Measurements from ENCODE around the gene CASKIN2. TPM values are rescaled to one million over a fixed set of nuclear protein-coding genes. Genes with fewer than 3 reads are reported as not detected.

CASKIN2 gene
- total RNA-seq, 1 experiment from 2014 or later = 19.2 TPM

DNA sequence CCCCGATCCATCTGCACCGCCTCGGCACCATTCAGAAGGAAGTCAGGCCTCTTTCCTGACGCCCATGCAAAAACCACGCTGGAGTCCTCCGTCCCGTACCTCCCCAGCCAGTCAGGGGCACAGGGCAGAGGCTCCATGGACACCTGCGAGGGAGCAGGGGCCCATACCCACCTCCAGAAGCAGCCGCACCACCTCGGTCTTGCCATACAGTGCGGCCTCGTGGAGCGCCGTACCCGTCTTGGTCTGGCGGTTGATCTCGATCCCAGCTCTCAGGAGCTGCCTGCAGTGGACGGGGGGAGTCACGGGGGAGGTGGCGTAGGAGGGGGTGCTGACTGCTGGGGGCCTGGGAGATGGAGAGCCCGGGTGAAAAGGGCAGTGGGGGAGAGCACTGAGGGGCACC lies 9.2 kb downstream of the CASKIN2 start:
- H3K4me1 Mint-ChIP-seq (ENCODE audit: insufficient read depth, unreplicated experiment) = peaks cover 10% of the 10 kb centered on the region
- H3K9me3 Mint-ChIP-seq (ENCODE audit: unreplicated experiment) = no peaks in the 10 kb centered on the region
- no peak overlapping the region for H3K4me3 Mint-ChIP-seq (ENCODE audit: unreplicated experiment)
- intact Hi-C loops (cut with micrococcal nuclease) = no loop called here
- H3K36me3 Mint-ChIP-seq (ENCODE audit: insufficient read depth, unreplicated experiment) = peaks cover 37% of the 10 kb centered on the region
- no peaks in the 10 kb centered on the region for H3K27me3 Mint-ChIP-seq (ENCODE audit: insufficient read depth, unreplicated experiment)
- DNase-seq (ENCODE audit: unreplicated experiment) = no peak
- TF ChIP-seq, protein P1, sequence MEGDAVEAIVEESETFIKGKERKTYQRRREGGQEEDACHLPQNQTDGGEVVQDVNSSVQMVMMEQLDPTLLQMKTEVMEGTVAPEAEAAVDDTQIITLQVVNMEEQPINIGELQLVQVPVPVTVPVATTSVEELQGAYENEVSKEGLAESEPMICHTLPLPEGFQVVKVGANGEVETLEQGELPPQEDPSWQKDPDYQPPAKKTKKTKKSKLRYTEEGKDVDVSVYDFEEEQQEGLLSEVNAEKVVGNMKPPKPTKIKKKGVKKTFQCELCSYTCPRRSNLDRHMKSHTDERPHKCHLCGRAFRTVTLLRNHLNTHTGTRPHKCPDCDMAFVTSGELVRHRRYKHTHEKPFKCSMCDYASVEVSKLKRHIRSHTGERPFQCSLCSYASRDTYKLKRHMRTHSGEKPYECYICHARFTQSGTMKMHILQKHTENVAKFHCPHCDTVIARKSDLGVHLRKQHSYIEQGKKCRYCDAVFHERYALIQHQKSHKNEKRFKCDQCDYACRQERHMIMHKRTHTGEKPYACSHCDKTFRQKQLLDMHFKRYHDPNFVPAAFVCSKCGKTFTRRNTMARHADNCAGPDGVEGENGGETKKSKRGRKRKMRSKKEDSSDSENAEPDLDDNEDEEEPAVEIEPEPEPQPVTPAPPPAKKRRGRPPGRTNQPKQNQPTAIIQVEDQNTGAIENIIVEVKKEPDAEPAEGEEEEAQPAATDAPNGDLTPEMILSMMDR (IDR thresholded peaks at IDR 0.05; ENCODE audit: unreplicated experiment) = no peak
- ChIA-PET POLR2A (interaction anchor here (0.6 kb wide), 1 partner anchor 100 kb away, joined by 3 read pairs; the partner anchor contains the start of gene GRB2), CTCF (interaction anchor here (0.6 to 1.1 kb wide), 4 partner anchors 32 to 511 kb away, joined by 3 to 5 read pairs (median 3); no protein-coding TSS in a partner anchor)
- no TSS peak for BruUV-seq (replicated peaks)
- no peak overlapping the region for H3K27ac Mint-ChIP-seq (ENCODE audit: low read depth, unreplicated experiment)

DNA sequence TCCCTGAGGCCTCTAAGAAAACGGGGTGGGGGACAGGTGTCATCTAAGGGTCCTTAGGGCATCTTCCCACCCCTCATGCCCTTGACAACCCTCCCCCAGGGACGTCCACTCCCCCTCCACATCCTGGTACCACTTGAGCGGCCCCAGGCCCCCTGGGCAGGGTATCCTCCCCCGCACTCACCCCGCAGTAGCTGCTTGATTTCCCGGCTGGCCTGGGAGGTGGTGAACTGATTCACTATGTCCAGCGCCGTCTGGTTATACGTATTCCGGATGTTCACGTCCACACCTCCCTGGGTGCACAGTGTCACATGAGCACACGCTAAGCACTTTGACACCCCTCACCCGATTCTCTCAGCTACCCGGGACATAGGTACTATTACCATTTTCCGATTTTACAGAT lies 9.7 kb downstream of the CASKIN2 start:
- H3K9me3 Mint-ChIP-seq (ENCODE audit: unreplicated experiment) = no peaks in the 10 kb centered on the region
- ChIA-PET CTCF (interaction anchor here (0.5 to 1.2 kb wide), 7 partner anchors 19 to 511 kb away, joined by 3 to 5 read pairs (median 3); partner anchors contain the start of gene LLGL2), POLR2A (no interaction called here)
- peaks cover 33% of the 10 kb centered on the region for H3K36me3 Mint-ChIP-seq (ENCODE audit: insufficient read depth, unreplicated experiment)
- no peaks in the 10 kb centered on the region for H3K27me3 Mint-ChIP-seq (ENCODE audit: insufficient read depth, unreplicated experiment)
- intact Hi-C loops (cut with micrococcal nuclease) = no loop called here
- BruUV-seq (replicated peaks) = no TSS peak
- H3K27ac Mint-ChIP-seq (ENCODE audit: low read depth, unreplicated experiment) = no peak overlapping the region
- peaks cover 10% of the 10 kb centered on the region for H3K4me1 Mint-ChIP-seq (ENCODE audit: insufficient read depth, unreplicated experiment)
- TF ChIP-seq, protein P1 (IDR thresholded peaks at IDR 0.05; ENCODE audit: unreplicated experiment) = no peak
- no peak for DNase-seq (ENCODE audit: unreplicated experiment)
- no peak overlapping the region for H3K4me3 Mint-ChIP-seq (ENCODE audit: unreplicated experiment)

DNA sequence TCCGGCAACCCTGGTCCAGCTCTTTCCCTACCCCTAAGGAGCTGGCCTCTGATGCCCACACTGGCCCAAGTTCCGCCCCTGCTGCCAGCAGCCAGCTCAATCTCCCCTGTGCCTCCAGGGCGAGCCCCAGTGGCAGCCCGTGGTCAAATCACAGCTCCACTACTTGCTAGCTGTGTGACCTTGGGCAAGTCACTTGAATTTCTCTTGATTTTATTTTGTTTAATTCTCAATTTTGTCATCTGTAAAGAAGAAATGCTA lies 10.3 kb downstream of the CASKIN2 start:
- POLR2A ChIA-PET = interaction anchor here (0.7 kb wide), 1 partner anchor 102 kb away, joined by 3 read pairs; no protein-coding TSS in a partner anchor
- Mint-ChIP-seq H3K36me3 (ENCODE audit: insufficient read depth, unreplicated experiment) (peaks cover 33% of the 10 kb centered on the region), H3K27me3 (ENCODE audit: insufficient read depth, unreplicated experiment) (no peaks in the 10 kb centered on the region), H3K4me1 (ENCODE audit: insufficient read depth, unreplicated experiment) (peaks cover 10% of the 10 kb centered on the region), H3K9me3 (ENCODE audit: unreplicated experiment) (no peaks in the 10 kb centered on the region), H3K4me3 (ENCODE audit: unreplicated experiment) (no peak overlapping the region), H3K27ac (ENCODE audit: low read depth, unreplicated experiment) (no peak overlapping the region)
- intact Hi-C loops (cut with micrococcal nuclease) = no loop called here
- CTCF ChIA-PET = interaction anchor here (0.6 to 1.5 kb wide), 5 partner anchors 20 to 153 kb away, joined by 3 to 4 read pairs (median 4); partner anchors contain the start of gene LLGL2
- TF ChIP-seq, protein P1 (IDR thresholded peaks at IDR 0.05; ENCODE audit: unreplicated experiment) = no peak
- BruUV-seq (replicated peaks) = no TSS peak
- DNase-seq (ENCODE audit: unreplicated experiment) = no peak

DNA sequence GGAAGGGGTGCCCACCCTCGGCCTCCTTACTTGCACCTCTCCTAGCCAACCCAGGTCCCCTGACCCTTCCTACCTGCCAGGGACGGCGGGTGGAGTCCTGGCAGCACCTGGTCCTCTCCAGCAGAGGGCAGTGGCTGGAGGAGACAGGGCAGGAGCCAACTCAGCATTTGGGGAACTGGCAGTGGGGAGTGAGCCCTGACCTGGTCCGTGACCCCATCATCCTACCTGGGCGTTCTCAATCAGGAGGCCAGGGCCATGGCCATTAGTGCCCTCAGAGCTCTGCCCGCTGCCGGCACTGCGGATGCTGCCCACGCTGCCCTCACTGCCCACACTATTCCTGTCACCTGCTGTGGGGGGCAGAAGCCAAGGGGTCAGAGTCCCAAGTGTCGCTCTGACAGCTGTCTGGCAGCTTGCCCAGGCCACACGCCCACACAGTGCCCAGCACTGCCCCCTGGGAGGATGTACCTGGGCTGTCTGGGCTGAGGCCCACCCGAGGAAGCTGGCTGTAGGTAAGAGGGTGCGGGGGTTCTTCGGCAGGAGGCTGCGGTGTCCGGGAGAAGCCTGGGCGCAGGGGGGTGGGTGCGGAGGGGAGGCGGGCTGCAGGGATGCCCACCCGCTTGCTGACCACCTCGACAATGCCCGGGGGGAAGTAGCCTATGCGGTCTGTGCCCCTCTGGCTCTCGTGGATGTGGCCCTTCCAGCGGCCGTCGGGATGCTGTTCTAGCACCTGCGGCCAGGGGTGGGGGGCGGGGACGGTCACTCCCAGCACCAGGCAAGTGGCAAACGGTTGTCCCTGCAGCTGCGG lies 10.8 kb downstream of the CASKIN2 start:
- CTCF ChIA-PET = interaction anchor here (0.6 to 1.5 kb wide), 7 partner anchors 11 to 129 kb away, joined by 3 to 4 read pairs (median 3); partner anchors contain the start of gene LLGL2
- peaks cover 6% of the 10 kb centered on the region for H3K4me1 Mint-ChIP-seq (ENCODE audit: insufficient read depth, unreplicated experiment)
- H3K27me3 Mint-ChIP-seq (ENCODE audit: insufficient read depth, unreplicated experiment) = no peaks in the 10 kb centered on the region
- TF ChIP-seq, protein P1 (IDR thresholded peaks at IDR 0.05; ENCODE audit: unreplicated experiment) = peak; percentile 68
- peaks cover 29% of the 10 kb centered on the region for H3K36me3 Mint-ChIP-seq (ENCODE audit: insufficient read depth, unreplicated experiment)
- peak; percentile 55 for DNase-seq (ENCODE audit: unreplicated experiment)
- no peak overlapping the region for H3K27ac Mint-ChIP-seq (ENCODE audit: low read depth, unreplicated experiment)
- intact Hi-C loops (cut with micrococcal nuclease) = loop anchor here (1.0 kb wide), 1 partner anchor 78 kb away; no protein-coding TSS in a partner anchor
- POLR2A ChIA-PET = interaction anchor here (0.7 to 1.6 kb wide), 2 partner anchors 21 to 102 kb away, joined by 3 to 10 read pairs; partner anchors contain the start of gene LLGL2
- H3K4me3 Mint-ChIP-seq (ENCODE audit: unreplicated experiment) = no peak overlapping the region
- BruUV-seq (replicated peaks) = no TSS peak
- no peaks in the 10 kb centered on the region for H3K9me3 Mint-ChIP-seq (ENCODE audit: unreplicated experiment)
